ENCODE data around the gene ERCC4.

- TF ChIP-seq CTCF (conservative IDR thresholded peaks at IDR 0.05; ENCODE audit: low read depth, low read length) (no peak), EZH2 (IDR thresholded peaks at IDR 0.05; ENCODE audit: borderline replicate concordance, low read depth, low read length, poor library complexity, severe bottlenecking) (no peak)
These were observed 63.7 kb downstream of the ERCC4 start for GRCh38 chr16:13983625-13984024.

Measured in A673 (cell line).